ENCODE data around the gene CBL. TPM values are rescaled to one million over a fixed set of nuclear protein-coding genes. Genes with fewer than 3 reads are reported as not detected.

CBL gene
- polyA plus RNA-seq, 3 donors: 7.6 to 24.0 (median 23.1) TPM

- peaks cover 100% of the 10 kb centered on the region for H3K79me2 ChIP-seq (ENCODE audit: insufficient read depth, low read length)
- no peak overlapping the region for H3K9ac ChIP-seq (ENCODE audit: insufficient read depth, low read length, poor library complexity, severe bottlenecking)
- no peak for TF ChIP-seq CTCF (IDR thresholded peaks at IDR 0.05)
- Mint-ChIP-seq H3K27ac (peak overlapping the region in 1 of 7 donors; percentile 42), H3K27me3 (ENCODE audit: low read depth in 3 of 3) (no peaks in the 10 kb centered on the region), H3K9me3 (peaks cover 0 to 2% (median 0%) of the 10 kb centered on the region in 7 donors), H3K36me3 (peaks cover 33 to 66% of the 10 kb centered on the region in 2 donors), H3K4me3 (no peak overlapping the region), H3K4me1 (no peaks in the 10 kb centered on the region)
- H4K20me1 ChIP-seq (ENCODE audit: insufficient read depth, low read length): peaks cover 100% of the 10 kb centered on the region
- H3K4me3 ChIP-seq (replicated peaks in 1 of 3; ENCODE audit: low read depth in 2 of 3, low read length in 3 of 3): no peak overlapping the region
- peaks cover 34 to 83% of the 10 kb centered on the region in 2 donors for H3K36me3 ChIP-seq (replicated peaks in 1 of 2; ENCODE audit: control insufficient read depth in 1 of 2, insufficient read depth in 2 of 2, low read length in 2 of 2)
- no peak for DNase-seq
- 100% methylated on average over 1 of the region's 1 CpG for WGBS (ENCODE audit: insufficient coverage)
- H3K9me3 ChIP-seq (replicated peaks in 1 of 2; ENCODE audit: control insufficient read depth in 1 of 2, insufficient read depth in 1 of 2, low read length in 2 of 2): no peaks in the 10 kb centered on the region
- no peak overlapping the region for H3K4me2 ChIP-seq (replicated peaks; ENCODE audit: extremely low read depth, low read length, poor library complexity, severe bottlenecking)
- no peaks in the 10 kb centered on the region for H3K27me3 ChIP-seq (ENCODE audit: control insufficient read depth in 2 of 2, insufficient read depth in 2 of 2, low read length in 2 of 2)
- H3K27ac ChIP-seq (ENCODE audit: low read depth in 1 of 2, low read length in 2 of 2): peak overlapping the region in 1 of 2 donors; percentile 41
- H2AFZ ChIP-seq (ENCODE audit: insufficient read depth, low read depth, low read length, poor library complexity, severe bottlenecking): no peak overlapping the region
- no peaks in the 10 kb centered on the region for H3K4me1 ChIP-seq (ENCODE audit: control insufficient read depth in 1 of 2, insufficient read depth in 2 of 2, low read length in 2 of 2)
- intact Hi-C loops (cut with micrococcal nuclease): no loop called here
Measured at GRCh38 chr11:119249671-119250010, 43.5 kb downstream of the CBL start.

GRCh38 chr11:119251114-119251513, 45.0 kb downstream of the CBL start:
- H3K4me3 ChIP-seq (replicated peaks in 1 of 3; ENCODE audit: low read depth in 2 of 3, low read length in 3 of 3): no peak overlapping the region
- no peak for TF ChIP-seq CTCF (IDR thresholded peaks at IDR 0.05)
- peaks cover 34 to 60% of the 10 kb centered on the region in 2 donors for H3K36me3 Mint-ChIP-seq
- no peak overlapping the region for H3K4me3 Mint-ChIP-seq
- no peak for DNase-seq
- H2AFZ ChIP-seq (ENCODE audit: insufficient read depth, low read depth, low read length, poor library complexity, severe bottlenecking): no peak overlapping the region
- peaks cover 31 to 75% of the 10 kb centered on the region in 2 donors for H3K36me3 ChIP-seq (replicated peaks in 1 of 2; ENCODE audit: control insufficient read depth in 1 of 2, insufficient read depth in 2 of 2, low read length in 2 of 2)
- no peak overlapping the region for H3K4me2 ChIP-seq (replicated peaks; ENCODE audit: extremely low read depth, low read length, poor library complexity, severe bottlenecking)
- H3K9me3 Mint-ChIP-seq: peaks cover 0 to 2% (median 0%) of the 10 kb centered on the region in 7 donors
- no peaks in the 10 kb centered on the region for H3K27me3 ChIP-seq (ENCODE audit: control insufficient read depth in 2 of 2, insufficient read depth in 2 of 2, low read length in 2 of 2)
- H3K27ac Mint-ChIP-seq: peak overlapping the region in 1 of 7 donors; percentile 15
- no peaks in the 10 kb centered on the region for H3K4me1 Mint-ChIP-seq
- intact Hi-C loops (cut with micrococcal nuclease): no loop called here
- WGBS (ENCODE audit: insufficient coverage): no CpG with 5 or more reads among the region's 3 CpGs
- peak overlapping the region in 1 of 2 donors; percentile 17 for H3K27ac ChIP-seq (ENCODE audit: low read depth in 1 of 2, low read length in 2 of 2)
- H3K79me2 ChIP-seq (ENCODE audit: insufficient read depth, low read length): peaks cover 100% of the 10 kb centered on the region
- no peaks in the 10 kb centered on the region for H3K4me1 ChIP-seq (ENCODE audit: control insufficient read depth in 1 of 2, insufficient read depth in 2 of 2, low read length in 2 of 2)
- no peak overlapping the region for H3K9ac ChIP-seq (ENCODE audit: insufficient read depth, low read length, poor library complexity, severe bottlenecking)
- no peaks in the 10 kb centered on the region for H3K9me3 ChIP-seq (replicated peaks in 1 of 2; ENCODE audit: control insufficient read depth in 1 of 2, insufficient read depth in 1 of 2, low read length in 2 of 2)
- H3K27me3 Mint-ChIP-seq (ENCODE audit: low read depth in 3 of 3): no peaks in the 10 kb centered on the region
- peaks cover 100% of the 10 kb centered on the region for H4K20me1 ChIP-seq (ENCODE audit: insufficient read depth, low read length)

All from CD14-positive monocyte (primary cell).